Mesenteric fat pad (tissue), 1 donor: Measurements from ENCODE around the gene ZP4. TPM values are rescaled to one million over a fixed set of nuclear protein-coding genes. Genes with fewer than 3 reads are reported as not detected.
"Not testable (repeated sequence)": the region's sequence is repeated elsewhere in the genome, so short reads cannot be mapped to it uniquely, and the experiment has no call there.

Source experiments
- DNase-seq: peaks from one replicate; pipeline ENCODE4 v3.0.0-alpha.2; 2020; ENCODE audit warnings: low spot score
- total RNA-seq: library from RNA; stranded (reverse); fragmentation: NEBNext Ultra II Directional; extraction: Animal tissue kit (Norgen Biotek cat#: 25700); gene quantifications from one replicate; pipeline ENCODE4 v1.2.1, GENCODE V29; 2021
- donor health status: DM: yes; HTN: yes; CAD: no.

Gene ZP4
- total RNA-seq, 1 donor from 2014 or later = not detected

DNA sequence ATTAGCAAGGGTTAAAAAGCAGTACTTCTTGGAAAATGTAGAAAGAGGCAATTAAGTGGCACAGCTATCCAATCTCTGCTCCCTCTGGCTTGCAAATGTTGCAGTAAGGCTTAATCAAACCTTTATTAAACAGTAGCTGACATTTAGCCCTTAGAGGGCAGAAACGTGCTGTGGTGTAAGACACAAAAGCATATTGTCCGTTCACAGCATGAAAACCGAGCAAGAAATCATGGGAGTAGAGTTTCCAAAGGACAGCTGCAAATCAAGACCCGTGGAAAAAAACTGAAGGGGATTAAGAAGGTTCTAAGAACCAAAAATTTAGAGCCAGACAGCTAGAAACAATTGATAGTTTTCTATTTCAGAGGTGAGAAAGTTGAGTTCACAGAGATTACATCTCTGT lies 13.1 kb downstream of the ZP4 start:
- no peak for DNase-seq

- no peak for DNase-seq
Observed at GRCh38 chr1:237875291-237875690, 15.4 kb downstream of the ZP4 start.

DNA sequence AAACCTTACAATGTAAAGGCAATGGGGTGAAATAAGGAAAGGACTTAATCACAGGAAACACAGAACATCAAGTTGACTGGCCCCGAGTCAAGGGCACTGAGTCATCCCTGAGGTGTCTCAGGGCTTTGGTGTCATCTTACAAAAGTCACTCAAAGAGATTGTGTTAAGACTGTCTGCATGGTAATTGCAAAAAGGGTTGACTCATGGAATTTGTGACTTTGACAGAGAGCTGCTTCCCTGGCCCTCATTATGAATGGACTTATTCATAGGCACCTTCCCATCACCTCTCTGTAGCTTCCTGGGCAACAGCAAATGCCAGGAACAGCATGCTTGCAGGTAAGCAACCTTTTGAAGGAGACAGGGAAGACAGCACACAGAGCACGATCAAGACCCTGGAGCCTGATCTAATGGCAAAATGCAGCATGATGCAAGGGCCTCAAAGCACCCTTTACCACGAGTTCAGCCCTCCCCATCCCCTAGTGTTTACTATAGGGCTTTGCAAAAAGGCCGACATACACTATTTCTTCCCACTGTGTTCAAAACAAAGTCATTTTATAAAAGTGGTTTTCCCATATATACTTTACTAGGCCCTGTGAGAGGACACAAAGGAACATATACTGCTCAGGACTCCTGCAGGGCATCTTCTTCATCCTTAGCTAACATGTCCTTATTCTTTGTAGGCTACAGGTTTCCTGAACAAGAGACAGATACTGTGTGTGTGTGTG lies 17.1 kb downstream of the ZP4 start:
- no peak for DNase-seq

DNA sequence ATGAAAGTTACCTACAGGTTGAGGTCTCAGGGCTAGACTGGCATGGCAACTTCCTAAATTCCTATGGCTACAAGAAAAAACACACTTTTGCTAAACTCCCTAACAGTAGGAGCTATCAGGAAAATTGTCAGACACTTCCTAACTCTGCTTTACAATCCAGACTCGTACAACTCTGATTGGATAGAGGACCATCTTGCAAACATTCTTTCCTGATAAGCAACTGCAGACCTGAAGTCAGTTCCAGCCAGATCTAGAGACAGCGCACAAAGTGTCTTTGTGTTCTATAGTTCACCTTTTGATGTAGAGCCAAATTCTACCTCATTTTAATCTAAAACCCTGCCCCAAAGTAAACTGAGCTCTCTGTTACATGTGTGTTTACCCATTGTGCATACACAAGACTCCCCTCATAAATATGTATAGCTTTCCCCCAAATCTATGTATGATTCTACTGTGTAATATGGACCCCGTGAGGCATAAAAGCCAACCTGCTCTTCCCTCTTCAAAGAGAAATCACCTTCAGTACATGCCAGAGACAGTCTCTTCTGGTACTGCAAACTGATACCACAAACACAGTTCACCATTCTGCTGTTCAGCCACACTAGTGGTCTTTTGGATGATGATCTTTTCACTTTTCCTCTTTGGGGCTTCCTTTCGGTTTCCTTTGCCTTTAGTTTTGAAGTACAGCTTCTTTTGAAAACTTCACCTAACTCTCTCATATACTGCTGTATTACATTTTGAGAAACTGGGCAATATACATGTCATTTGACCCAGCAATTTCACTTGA lies 21.7 kb downstream of the ZP4 start:
- DNase-seq = no peak

GRCh38 chr1:237867380-237867888 lies 23.3 kb downstream of the ZP4 start:
- no peak for DNase-seq

- DNase-seq = no peak
Observed at GRCh38 chr1:237864338-237865244, 26.1 kb downstream of the ZP4 start.

DNA sequence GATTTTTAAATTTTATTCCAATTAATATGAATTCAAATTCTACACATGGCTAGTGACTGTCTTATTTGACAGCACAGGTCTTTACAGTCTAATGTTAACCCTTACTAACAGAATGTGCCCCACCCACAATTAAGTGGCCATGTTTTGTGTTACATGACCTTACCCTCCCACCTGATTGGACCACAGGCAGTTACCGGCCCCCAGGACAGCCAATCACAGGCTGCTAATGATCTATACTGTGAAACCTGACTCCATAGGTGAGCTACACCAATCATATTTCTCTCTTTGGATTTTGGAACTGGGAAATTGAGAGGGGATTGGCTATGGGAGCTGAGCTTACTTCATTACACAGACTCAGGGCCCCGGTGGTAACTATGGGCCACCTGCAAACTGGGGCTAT lies 27.5 kb downstream of the ZP4 start:
- no peak for DNase-seq

GRCh38 chr1:237861944-237862343 lies 28.8 kb downstream of the ZP4 start:
- DNase-seq = no peak

- DNase-seq = no peak
Observed at GRCh38 chr1:237858992-237859391, 31.7 kb downstream of the ZP4 start.

GRCh38 chr1:237857455-237857854 lies 33.3 kb downstream of the ZP4 start:
- DNase-seq = no peak

- DNase-seq = no peak
Observed at GRCh38 chr1:237852342-237852741, 38.4 kb downstream of the ZP4 start.

DNA sequence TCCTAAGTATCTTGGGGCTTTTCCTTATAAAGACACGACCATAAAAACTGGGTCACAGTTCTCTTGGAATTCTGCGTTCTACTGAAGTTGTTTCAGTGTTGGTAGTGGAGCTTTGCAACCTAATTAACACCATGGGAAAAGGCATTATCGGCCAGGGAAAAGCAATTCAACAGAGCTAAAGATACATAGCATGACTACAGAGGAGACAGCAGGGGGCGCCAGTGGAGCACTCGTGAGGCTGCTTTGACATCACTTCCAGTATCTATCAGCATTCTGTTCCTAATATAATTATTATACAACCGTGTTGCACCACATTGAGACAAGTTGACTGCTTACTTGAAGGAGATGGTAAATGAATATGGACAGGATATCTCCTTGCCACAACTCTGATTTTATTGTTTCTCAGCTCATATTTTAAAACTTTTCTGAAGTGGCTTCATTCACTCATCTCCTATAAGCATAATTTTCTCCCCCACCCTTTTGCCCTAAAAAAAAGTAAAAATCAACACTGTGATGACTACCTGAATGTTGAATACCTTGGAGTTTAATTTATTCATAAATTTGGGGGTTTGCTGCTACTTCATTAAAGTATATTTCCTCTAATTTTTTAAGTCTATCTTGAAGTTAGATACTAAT lies 39.4 kb downstream of the ZP4 start:
- DNase-seq = no peak

DNA sequence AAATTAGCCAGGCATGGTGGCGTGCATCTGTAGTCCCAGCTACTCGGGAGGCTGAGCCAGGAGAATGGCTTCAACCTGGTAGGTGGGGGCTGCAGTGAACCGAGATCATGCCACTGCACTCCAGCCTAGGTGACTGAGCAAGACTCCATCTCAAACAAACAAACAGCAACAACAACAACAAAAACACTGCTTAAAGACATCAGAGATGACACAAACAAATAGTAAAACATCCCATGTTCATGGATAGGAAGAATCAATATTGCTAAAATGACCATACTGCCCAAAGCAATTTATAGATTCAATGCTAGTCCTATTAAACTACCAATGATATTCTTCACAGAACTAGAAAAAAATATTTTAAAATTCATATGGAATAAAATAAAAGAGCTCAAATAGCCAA lies 47.2 kb downstream of the ZP4 start:
- DNase-seq = not testable (repeated sequence)

DNA sequence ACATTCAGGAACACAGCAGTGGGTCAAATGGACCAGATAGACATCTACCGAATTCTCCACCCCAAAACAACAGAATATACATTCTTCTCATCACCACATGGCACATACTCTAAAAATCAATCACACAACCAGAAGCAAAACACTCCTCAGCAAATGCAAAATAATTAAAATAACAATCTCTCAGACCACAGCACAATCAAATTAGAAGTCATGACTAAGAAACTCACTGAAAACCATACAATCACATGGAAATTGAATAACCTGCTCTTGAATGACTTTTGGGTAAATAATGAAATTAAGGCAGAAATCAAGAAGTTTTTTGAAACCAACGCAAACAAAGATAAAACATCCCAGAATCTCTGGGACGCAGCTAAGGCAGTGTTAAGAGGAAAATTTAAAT lies 49.2 kb downstream of the ZP4 start:
- DNase-seq = no peak

DNA sequence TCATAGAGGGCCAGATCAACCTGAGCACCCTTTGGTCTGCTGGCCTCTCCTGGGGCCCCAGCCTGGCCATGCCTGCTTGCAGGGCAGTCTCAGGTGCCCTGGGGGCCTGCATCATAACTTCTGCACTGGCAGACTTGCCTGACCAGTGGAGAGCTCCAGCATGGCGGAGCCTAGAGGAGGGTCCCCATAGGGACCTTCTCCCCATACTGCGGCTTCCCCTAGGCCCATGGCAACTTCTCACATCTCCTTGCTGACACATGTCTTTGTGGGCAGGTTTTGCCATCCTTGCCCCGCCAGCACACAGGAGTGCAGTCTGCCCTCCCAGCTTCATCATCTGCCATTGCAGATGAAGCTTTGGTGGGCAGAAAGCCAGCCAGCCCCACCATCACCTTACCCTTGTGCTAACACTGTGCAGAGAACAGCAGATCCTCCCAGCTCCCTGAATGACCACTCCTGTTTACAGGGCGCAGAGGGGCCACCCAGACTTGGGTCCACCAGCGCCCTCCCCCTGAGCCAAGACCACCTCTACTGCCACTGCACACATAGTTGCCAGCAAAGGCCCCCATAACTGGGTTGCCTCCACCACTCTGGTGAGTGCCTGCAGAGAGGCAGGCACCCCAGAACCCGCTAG lies 51.7 kb downstream of the ZP4 start:
- DNase-seq = no peak

- DNase-seq = no peak
Observed at GRCh38 chr1:237838320-237838719, 52.4 kb downstream of the ZP4 start.

- no peak for DNase-seq
Observed at GRCh38 chr1:237834461-237834860, 56.3 kb downstream of the ZP4 start.

DNA sequence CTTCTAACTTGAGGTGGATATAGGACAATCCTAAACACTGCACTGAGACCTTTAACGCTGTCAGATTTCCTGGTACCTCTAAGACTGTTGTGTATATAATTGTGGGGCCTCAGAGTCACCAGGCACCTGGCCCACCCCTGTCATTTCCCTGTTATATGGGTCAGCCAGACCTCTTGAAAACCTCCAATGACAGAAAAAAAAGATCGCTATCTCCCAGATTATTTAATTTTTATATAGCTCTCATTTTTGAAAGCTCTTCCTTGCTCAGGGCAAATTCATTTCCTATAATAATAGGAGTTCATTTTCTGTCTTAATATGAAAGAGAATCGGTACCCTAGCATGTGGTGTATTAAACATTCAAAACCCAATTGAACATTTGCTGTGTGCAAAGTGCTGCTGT lies 56.7 kb downstream of the ZP4 start:
- DNase-seq = no peak

DNA sequence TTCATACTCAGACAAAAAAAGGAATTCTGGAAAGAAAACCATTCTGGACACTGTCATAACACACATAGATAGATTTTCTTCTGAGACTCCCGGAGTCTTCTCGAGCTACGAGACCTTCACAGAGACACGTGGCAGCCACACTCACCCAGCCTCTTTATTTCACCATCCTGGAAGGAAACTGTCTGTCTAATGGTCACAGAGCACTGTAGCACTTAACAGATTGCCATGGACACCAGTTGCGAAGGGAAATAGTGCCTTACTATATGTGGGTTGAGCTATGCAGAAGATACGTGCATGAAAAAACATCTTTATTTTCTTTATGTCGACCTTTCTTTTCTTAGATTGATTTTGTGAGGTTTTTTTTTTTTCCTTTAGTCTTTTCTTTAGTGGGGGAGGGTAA lies 57.9 kb downstream of the ZP4 start:
- no peak for DNase-seq
